ENCODE measurements around the gene MSMB. TPM values are rescaled to one million over a fixed set of nuclear protein-coding genes. Genes with fewer than 3 reads are reported as not detected.
A peak's percentile ranks its signal among the peaks of the same experiment; 100 is the strongest.

Gene MSMB
- total and polyA plus RNA-seq, 2 of the 8 experiments (the other 6 are each of a cell fraction or from before 2014, with no cell fraction given): not detected

GRCh38 chr10:46094197-46094500, 48.1 kb upstream of the MSMB start:
- H3K9me3 ChIP-seq (ENCODE audit: insufficient read depth in 2 of 2, low read depth in 1 of 2, low read length in 1 of 2): no peaks in the 10 kb centered on the region
- no peak overlapping the region for H3K4ac ChIP-seq (replicated peaks; ENCODE audit: insufficient read length, low read depth, low read length)
- FAIRE-seq (no peak), DNase-seq (ENCODE audit: low read depth in 1 of 2, low spot score in 2 of 2) (no peak)
- H4K20me1 ChIP-seq (replicated peaks in 1 of 2; ENCODE audit: control insufficient read depth in 1 of 2, insufficient read depth in 2 of 2, low read length in 2 of 2): peaks cover 0 to 2% of the 10 kb centered on the region in 2 experiments
- peaks cover 0 to 8% (median 2%) of the 10 kb centered on the region in 4 experiments; a peak in 3 of 7 replicates for H3K4me1 ChIP-seq (replicated peaks in 1 of 4; ENCODE audit: control insufficient read depth in 3 of 4, insufficient read depth in 4 of 4, low read length in 3 of 4)
- no peaks in the 10 kb centered on the region for H3K27me3 ChIP-seq (replicated peaks in 1 of 4; ENCODE audit: control insufficient read depth in 3 of 4, extremely low read depth in 1 of 4, insufficient read depth in 3 of 4, low read length in 3 of 4)
- no peak overlapping the region for H2BK120ac ChIP-seq (replicated peaks; ENCODE audit: low read depth, low read length)
- no peak overlapping the region for H3K14ac ChIP-seq (ENCODE audit: insufficient read length)
- peaks cover 9% of the 10 kb centered on the region; the same call in 1 of the 2 replicates for H3K23me2 ChIP-seq (ENCODE audit: low read depth, low read length)
- no peak overlapping the region for H2BK20ac ChIP-seq (ENCODE audit: low read length)
- H3K79me2 ChIP-seq (ENCODE audit: control insufficient read depth in 1 of 2, insufficient read depth in 2 of 2, low read length in 2 of 2): no peaks in the 10 kb centered on the region
- H2BK12ac ChIP-seq (ENCODE audit: low read depth, low read length): no peak overlapping the region
- peak overlapping the region; percentile 66; the same call in 1 of the 2 replicates for H4K8ac ChIP-seq (ENCODE audit: extremely low read depth, insufficient read depth, low read length)
- ChIA-PET CTCF (ENCODE audit: partially characterized antibody) (no interaction called here), POLR2A (ENCODE audit: partially characterized antibody) (interaction anchor here (1.2 kb wide), 1 partner anchor 46 kb away, joined by 3 read pairs; no protein-coding TSS in a partner anchor)
- H3K23ac ChIP-seq (ENCODE audit: insufficient read length): no peak overlapping the region
- H3K79me1 ChIP-seq (ENCODE audit: low read depth, low read length): no peaks in the 10 kb centered on the region
- no peak overlapping the region for H2BK5ac ChIP-seq (ENCODE audit: low read depth, low read length)
- no peak overlapping the region for H4K91ac ChIP-seq (replicated peaks; ENCODE audit: insufficient read length, low read length)
- H3K18ac ChIP-seq (ENCODE audit: extremely low read depth, low read length): no peak overlapping the region
- no peak overlapping the region for H3K4me3 ChIP-seq (ENCODE audit: extremely low read depth in 1 of 4, insufficient read depth in 2 of 4, low read depth in 3 of 4, low read length in 4 of 4)
- H3K4me2 ChIP-seq (ENCODE audit: insufficient read depth in 1 of 2, low read depth in 2 of 2, low read length in 2 of 2): no peak overlapping the region
- no peaks in the 10 kb centered on the region for H3K36me3 ChIP-seq (ENCODE audit: control insufficient read depth in 2 of 4, insufficient read depth in 4 of 4, low read length in 3 of 4)
- 95% methylated on average over 5 of the region's 6 CpGs; no CpG with 5 or more reads in 1 of the 2 experiments for WGBS, 2 experiments (ENCODE audit: extremely low coverage in 1 of 2, insufficient coverage in 1 of 2, insufficient read length in 1 of 2, insufficient replicate concordance in 2 of 2, low coverage in 1 of 2, low lambda C conversion rate in 2 of 2, missing lambda C conversion rate in 1 of 2)
- no peak overlapping the region for H2AK5ac ChIP-seq (ENCODE audit: low read depth, low read length)
- no peak overlapping the region for H3K9ac ChIP-seq (replicated peaks in 1 of 4; ENCODE audit: extremely low read depth in 1 of 4, low read depth in 3 of 4, low read length in 3 of 4)
- H4K5ac ChIP-seq (ENCODE audit: insufficient read length, low read depth, low read length): no peak overlapping the region
- H3K56ac ChIP-seq (replicated peaks; ENCODE audit: insufficient read length, low read depth, low read length): no peak overlapping the region
- no peak overlapping the region for H2AFZ ChIP-seq (ENCODE audit: low read length)
- H3K27ac ChIP-seq (ENCODE audit: low read depth, low read length): no peak overlapping the region
- H2BK15ac ChIP-seq (ENCODE audit: low read length): no peak overlapping the region
- TF ChIP-seq SAP30 (IDR thresholded peaks at IDR 0.05; ENCODE audit: insufficient read depth, insufficient replicate concordance, low read length): no peak
- no peak for TF ChIP-seq SP2 (IDR thresholded peaks at IDR 0.05; ENCODE audit: low read length)
- no peak for TF ChIP-seq SP1 (IDR thresholded peaks at IDR 0.05; ENCODE audit: low read depth, low read length)
- no peak for TF ChIP-seq NANOG (IDR thresholded peaks at IDR 0.05; ENCODE audit: insufficient read depth, low read depth, low read length, poor library complexity, severe bottlenecking)
- TF ChIP-seq POLR2AphosphoS5 (IDR thresholded peaks at IDR 0.05; ENCODE audit: low read depth, low read length): no peak
- no peak for TF ChIP-seq SIX5 (IDR thresholded peaks at IDR 0.05; ENCODE audit: low read depth, low read length)
- no peak for TF ChIP-seq KDM1A (IDR thresholded peaks at IDR 0.05; ENCODE audit: borderline replicate concordance, low read length)
- TF ChIP-seq SIN3A (conservative IDR thresholded peaks at IDR 0.05 in 1 of 2, IDR thresholded peaks at IDR 0.05 in 1 of 2; ENCODE audit: low read depth in 1 of 2, low read length in 2 of 2): no peak
- TF ChIP-seq TAF7 (optimal IDR thresholded peaks at IDR 0.05; ENCODE audit: borderline replicate concordance, low read depth, low read length): no peak
- no peak for TF ChIP-seq HDAC2 (IDR thresholded peaks at IDR 0.05; ENCODE audit: borderline replicate concordance in 1 of 2, low read depth in 2 of 2, low read length in 2 of 2)
- TF ChIP-seq BACH1 (IDR thresholded peaks at IDR 0.05; ENCODE audit: low read length): no peak
- TF ChIP-seq CBX8 (IDR thresholded peaks at IDR 0.05; ENCODE audit: borderline replicate concordance, low read depth, low read length): no peak

Data from H1 (cell line).